HL-60 (cell line): Measurements from ENCODE around the gene CEP20.

ENCODE experiments used
- CTCF ChIP-seq: IDR thresholded peaks from one replicate; pipeline ENCODE4 v1.5.1; 2011; ENCODE audit warnings: low read length, control low read depth, inconsistent platforms; ENCODE audit not compliant: insufficient read depth
- POLR2AphosphoS5 ChIP-seq: IDR thresholded peaks from 2 replicates; pipeline ENCODE4 v1.6.1; 2012; ENCODE audit warnings: low read depth
- SPI1 ChIP-seq: IDR thresholded peaks from 2 replicates; pipeline ENCODE4 v1.6.1; 2012; ENCODE audit warnings: low read depth, mild to moderate bottlenecking, borderline replicate concordance

- no peak for TF ChIP-seq CTCF
- no peak for TF ChIP-seq POLR2AphosphoS5
- no peak for TF ChIP-seq SPI1
Measured at GRCh38 chr16:15919331-15919730, 30.9 kb upstream of the CEP20 start.
